HG03571 (cell line): Measurements from ENCODE around the gene RFFL.
A peak's percentile ranks its signal among the peaks of the same experiment; 100 is the strongest.
"Not testable (repeated sequence)": the region's sequence is repeated elsewhere in the genome, so short reads cannot be mapped to it uniquely, and the experiment has no call there.

Experiments used
- ATAC-seq: cut with Tn5 transposase; IDR thresholded peaks from one replicate; pipeline ENCODE4 v1.9.1; 2021; ENCODE audit not compliant: unreplicated experiment

Gene RFFL

GRCh38 chr17:35048685-35049379 is 14.7 kb downstream of the RFFL start:
- no peak for ATAC-seq

- ATAC-seq: peak; percentile 53
Observed at GRCh38 chr17:35046740-35047283, 16.7 kb downstream of the RFFL start.

GRCh38 chr17:35046245-35046644 is 17.3 kb downstream of the RFFL start:
- no peak for ATAC-seq

GRCh38 chr17:35045458-35045979 is 18.0 kb downstream of the RFFL start:
- not testable (repeated sequence) for ATAC-seq

DNA sequence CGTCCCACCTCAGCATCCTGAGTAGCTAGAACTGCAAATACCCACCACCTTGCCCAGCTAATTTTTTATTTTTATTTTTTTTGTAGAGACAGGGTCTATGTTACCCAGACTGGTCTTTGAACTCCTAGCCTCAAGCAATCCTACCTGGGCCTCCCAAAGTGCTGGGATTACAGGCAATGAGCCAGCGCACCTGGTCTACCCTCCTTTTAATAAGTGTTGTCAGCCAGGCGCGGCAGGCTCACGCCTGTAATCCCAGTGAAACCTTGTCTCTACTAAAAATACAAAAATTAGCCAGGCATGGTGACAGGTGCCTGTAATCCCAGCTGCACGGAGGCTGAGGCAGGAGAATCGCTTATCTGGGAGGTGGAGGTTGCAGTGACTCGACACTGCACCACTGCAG is 19.3 kb downstream of the RFFL start:
- ATAC-seq: no peak

DNA sequence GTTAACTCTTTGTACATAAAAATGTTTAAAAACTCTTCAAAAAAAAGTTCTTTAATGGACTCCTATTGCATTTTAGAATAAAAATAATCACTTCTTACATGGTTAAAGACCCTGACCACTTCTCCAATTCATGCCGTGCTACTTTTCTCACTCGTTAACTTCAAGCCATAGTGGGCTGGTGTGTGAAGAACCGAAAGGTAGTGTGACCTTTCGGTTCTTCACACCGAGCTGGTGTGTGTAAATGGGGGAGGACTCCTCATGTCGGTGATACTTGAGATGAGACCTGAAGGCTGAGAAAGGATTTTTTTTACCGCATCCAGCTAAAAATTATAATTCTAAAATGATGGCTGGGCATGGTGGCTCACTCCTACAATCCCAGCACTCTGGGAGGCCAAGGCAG is 22.1 kb downstream of the RFFL start:
- ATAC-seq: no peak

GRCh38 chr17:35038453-35038852 is 25.1 kb downstream of the RFFL start:
- no peak for ATAC-seq

- no peak for ATAC-seq
Observed at GRCh38 chr17:35030780-35031179, 32.7 kb downstream of the RFFL start.

GRCh38 chr17:35028531-35029262 is 34.8 kb downstream of the RFFL start:
- ATAC-seq: no peak

GRCh38 chr17:35028097-35028496 is 35.4 kb downstream of the RFFL start:
- ATAC-seq: not testable (repeated sequence)

DNA sequence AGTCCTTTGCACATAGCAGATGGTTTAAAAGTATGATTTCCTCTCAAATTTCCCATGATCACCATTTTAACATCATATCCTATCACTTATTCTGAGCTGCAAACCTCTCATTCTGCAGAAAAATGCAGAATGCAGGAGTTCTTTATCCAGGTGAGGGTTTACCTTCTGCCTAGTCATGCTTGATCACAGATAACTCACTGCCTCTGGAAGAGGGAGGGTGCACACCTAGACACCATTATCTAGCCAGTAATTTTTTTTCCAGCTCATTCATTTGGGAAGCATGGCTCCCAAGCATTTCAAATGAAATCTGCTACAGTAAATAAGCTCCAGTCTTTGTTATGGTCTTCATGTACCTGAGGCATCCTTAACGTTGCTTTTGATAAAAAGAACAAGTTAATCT is 38.0 kb downstream of the RFFL start:
- ATAC-seq: no peak

DNA sequence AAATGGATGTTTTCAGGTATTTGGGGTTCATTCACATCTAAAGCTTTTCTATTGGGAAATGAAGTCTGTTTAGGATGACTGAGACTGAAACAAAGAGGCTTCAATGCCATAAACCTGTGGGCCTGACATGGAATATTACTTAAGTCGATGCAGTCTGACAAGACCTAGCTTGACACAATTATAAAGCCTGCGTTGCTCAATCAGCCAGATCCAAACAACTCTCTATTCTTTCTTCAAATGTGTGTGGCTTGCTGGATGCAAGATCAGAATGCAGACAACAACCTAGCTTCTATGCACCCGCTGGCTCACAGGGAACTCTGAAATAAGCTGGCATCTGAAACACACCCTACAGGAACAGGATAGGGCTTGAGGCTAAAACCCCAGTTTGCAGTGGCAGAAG is 40.0 kb downstream of the RFFL start:
- no peak for ATAC-seq

GRCh38 chr17:35022536-35023063 is 40.9 kb downstream of the RFFL start:
- peak; percentile 53 for ATAC-seq

DNA sequence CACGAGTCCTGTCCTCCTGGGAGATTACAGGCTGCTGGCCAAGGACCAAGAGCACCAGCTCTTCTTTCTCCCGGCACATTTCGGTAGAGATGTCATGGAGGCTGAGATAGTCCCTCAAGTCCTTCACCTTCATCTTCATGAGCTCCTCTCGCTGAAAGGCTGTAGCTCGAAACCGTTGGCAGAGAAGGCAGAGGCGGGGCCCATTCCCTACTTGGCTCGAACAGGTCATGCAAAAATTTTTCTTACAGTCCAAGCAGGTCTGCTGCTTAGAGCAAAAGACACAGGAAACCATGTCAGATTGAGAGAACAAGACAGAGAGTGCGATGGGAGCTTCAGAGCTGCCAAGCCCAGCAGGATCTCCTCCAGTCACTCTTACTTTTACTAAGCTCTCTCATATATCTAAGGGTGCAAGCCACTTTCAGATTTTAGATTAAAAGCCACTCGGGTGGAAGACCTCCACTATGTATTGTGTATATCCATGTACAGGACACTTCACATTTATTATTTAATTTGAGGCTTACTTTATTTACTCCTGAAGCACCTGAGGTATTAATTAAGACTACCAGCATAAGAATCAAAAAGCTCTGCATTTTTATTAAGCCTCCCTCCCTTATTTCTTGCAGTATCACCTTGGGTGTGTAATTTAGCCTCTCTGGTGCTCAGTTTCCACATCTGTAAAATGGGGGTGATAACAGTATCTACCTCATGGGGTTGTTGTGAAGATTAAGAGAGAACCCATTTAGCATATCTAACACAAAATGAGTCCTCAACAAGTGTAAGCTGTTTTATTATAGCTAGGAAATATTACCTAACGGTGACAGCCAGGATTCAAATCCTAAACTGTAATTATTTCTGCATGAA is 41.8 kb downstream of the RFFL start:
- no peak for ATAC-seq

DNA sequence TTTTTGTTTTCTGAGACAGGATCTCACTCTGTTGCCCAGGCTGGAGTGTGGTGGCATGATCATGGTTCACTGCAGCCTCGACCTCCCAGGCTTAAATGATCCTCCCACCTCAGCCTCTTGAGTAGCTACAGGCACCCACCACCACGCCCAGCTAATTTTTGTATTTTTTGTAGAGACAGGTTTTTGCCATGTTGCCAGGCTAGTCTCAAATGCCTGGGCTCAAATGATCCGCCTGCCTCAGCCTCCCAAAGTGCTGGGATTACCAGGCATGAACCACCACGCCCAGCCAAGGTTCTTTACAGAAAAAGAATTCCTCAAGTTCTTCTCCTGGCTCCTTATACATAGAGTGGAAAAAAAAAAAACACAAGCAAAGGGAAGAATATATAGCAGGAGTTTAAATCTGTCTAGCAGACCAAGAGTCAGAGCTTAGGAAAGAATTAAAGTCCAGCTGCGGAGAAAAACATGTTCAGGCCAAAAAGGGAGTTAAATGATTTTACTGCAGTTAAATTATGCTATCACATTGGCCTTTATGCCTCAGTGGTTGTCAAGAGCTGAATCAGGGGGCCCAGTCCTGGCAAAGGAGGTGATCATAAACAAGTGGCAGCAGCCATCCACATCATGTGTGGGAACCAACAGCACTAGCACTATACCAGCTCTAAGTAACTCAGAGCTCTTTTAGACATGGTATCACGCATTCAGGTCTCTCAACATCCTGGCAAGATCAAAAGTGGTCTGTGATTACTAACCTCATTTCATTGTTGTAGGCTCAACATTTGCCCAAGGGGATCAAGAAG is 43.9 kb downstream of the RFFL start:
- ATAC-seq: no peak

DNA sequence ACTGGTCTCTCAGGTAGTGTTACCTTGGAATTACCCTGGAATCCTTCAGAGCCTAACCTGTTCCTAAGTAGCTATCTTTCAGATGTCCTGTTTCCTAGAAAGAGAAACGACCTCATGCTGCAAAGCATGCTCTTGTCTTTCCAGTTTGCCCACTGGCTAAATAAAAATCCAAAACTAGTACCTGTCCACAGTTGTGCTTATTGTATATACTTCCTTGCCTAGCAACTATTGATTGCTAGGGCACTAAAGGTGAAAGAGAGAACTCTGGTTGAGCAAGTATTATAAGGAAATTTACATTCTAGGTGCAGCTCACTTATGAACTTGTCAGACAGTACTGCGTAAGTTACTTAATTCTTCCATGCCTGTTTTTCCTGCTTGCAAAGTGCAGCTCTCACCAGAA is 44.7 kb downstream of the RFFL start:
- ATAC-seq: no peak

GRCh38 chr17:35017021-35017420 is 46.5 kb downstream of the RFFL start:
- no peak for ATAC-seq

GRCh38 chr17:35016369-35016768 is 47.1 kb downstream of the RFFL start:
- ATAC-seq: no peak

DNA sequence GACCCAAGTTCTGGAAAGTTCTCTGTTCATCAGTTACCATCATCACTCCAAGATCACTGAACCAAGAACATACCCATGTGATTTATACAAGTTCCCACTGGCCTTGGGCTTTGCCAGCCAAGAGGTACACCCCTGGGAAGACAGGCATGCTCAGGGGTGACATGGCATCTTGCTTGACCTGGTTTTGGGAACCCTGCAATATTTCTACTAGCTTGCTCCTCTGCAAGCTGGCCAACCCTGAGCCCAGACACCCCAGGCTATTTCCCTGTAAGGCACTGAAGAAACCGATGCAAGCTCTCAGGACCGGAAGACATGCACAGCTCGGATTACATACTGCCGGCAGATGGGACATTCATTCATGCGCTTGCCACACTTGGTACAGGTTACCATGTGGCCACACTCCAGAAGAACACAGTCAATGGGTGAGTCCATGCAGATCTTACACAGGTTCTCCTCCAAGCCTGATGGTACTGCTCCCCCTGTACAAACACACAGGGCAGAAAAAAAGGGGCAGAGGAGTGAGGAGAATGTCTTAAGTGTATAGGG is 51.8 kb downstream of the RFFL start:
- no peak for ATAC-seq

- ATAC-seq: no peak
Observed at GRCh38 chr17:35010093-35010492, 53.4 kb downstream of the RFFL start.
